Caco-2 (cell line): ENCODE measurements around the gene RAB37. TPM values are rescaled to one million over a fixed set of nuclear protein-coding genes. Genes with fewer than 3 reads are reported as not detected.

Experiments
- BruUV-seq: library from RNA; stranded (reverse); fragments of 400-500 nt; replicated peaks from 2 replicates; lab custom pipeline; 2021; lab: Mats Ljungman, UMichigan
- CTCF ChIA-PET: fragments of 300-600 bp; sonication (Branson Sonifier 250); formaldehyde crosslinking; loops from one replicate; lab custom pipeline; 2022; ENCODE audit warnings: antibody characterized with exemption; lab: Charles Lee
- POLR2A ChIA-PET: fragments of 300-600 bp; sonication (Branson Sonifier 250); formaldehyde crosslinking; loops from one replicate; lab custom pipeline; 2022; ENCODE audit warnings: antibody characterized with exemption; lab: Charles Lee
- DNase-seq, 2 experiments: peaks; one replicate each; pipeline versions ENCODE4 v3.0.0 to v3.0.0-alpha.2; 2020 to 2022
- H3K27me3 ChIP-seq: replicated peaks from 2 replicates; pipeline ENCODE4 v1.6.0; 2011; ENCODE audit warnings: low read length; ENCODE audit not compliant: control insufficient read depth, insufficient read depth
- H3K36me3 ChIP-seq: 2 replicates; pipeline ENCODE4 v1.5.1; 2011; ENCODE audit warnings: low read length; ENCODE audit not compliant: control insufficient read depth, insufficient read depth
- H3K4me1 ChIP-seq: fragments of 250-450 bp; sonication (Bioruptor Pico); 2 replicates; pipeline ENCODE4 v1.5.1; 2020; ENCODE audit warnings: mild to moderate bottlenecking
- H3K4me3 ChIP-seq: 2 replicates; pipeline ENCODE4 v1.5.1; 2011; ENCODE audit warnings: low read depth, mild to moderate bottlenecking, control low read depth, low read length
- H3K9me3 ChIP-seq: fragments of 250-450 bp; sonication (Bioruptor Pico); 2 replicates; pipeline ENCODE4 v1.5.1; 2020; ENCODE audit warnings: mild to moderate bottlenecking, moderate library complexity
- H3K27ac Mint-ChIP-seq: one replicate; pipeline ENCODE4 v1.8.0; 2022; ENCODE audit warnings: mixed read lengths; ENCODE audit not compliant: unreplicated experiment
- H3K27me3 Mint-ChIP-seq: one replicate; pipeline ENCODE4 v1.8.0; 2022; ENCODE audit warnings: mixed read lengths; ENCODE audit not compliant: insufficient read depth, unreplicated experiment
- H3K36me3 Mint-ChIP-seq: one replicate; pipeline ENCODE4 v1.8.0; 2022; ENCODE audit warnings: mild to moderate bottlenecking, mixed read lengths; ENCODE audit not compliant: insufficient read depth, unreplicated experiment
- H3K4me1 Mint-ChIP-seq: one replicate; pipeline ENCODE4 v1.8.0; 2022; ENCODE audit warnings: low read depth, mixed read lengths; ENCODE audit not compliant: unreplicated experiment
- H3K4me3 Mint-ChIP-seq: one replicate; pipeline ENCODE4 v1.8.0; 2022; ENCODE audit warnings: mild to moderate bottlenecking, moderate library complexity, mixed read lengths; ENCODE audit not compliant: unreplicated experiment
- H3K9me3 Mint-ChIP-seq: one replicate; pipeline ENCODE4 v1.8.0; 2022; ENCODE audit warnings: mixed read lengths; ENCODE audit not compliant: unreplicated experiment
- intact Hi-C: fragments of 100-400 bp; cut with micrococcal nuclease; formaldehyde crosslinking; loops from one replicate; pipeline ENCODE4 v1.10.0; 2022; ENCODE audit not compliant: unreplicated experiment
- total RNA-seq: library from RNA; stranded (reverse); gene quantifications from 2 replicates; pipeline ENCODE4 v1.2.3, GENCODE V29; 2022
- TF ChIP-seq, protein P1 (sequence below), 2 experiments: fragments of 200-600 bp in 1 of 2; IDR thresholded peaks; 1 replicate in 1 of 2; 2 replicates in 1 of 2; pipeline versions ENCODE4 v1.5.1 to v1.8.0; 2011 to 2022; ENCODE audit warnings: antibody characterized with exemption in 1 of 2, control low read depth in 1 of 2, inconsistent platforms in 1 of 2, low read depth in 1 of 2, low read length in 1 of 2, mild to moderate bottlenecking in 1 of 2, moderate library complexity in 1 of 2; ENCODE audit not compliant: insufficient read depth in 1 of 2, severe bottlenecking in 1 of 2, unreplicated experiment in 1 of 2

Gene RAB37
- total RNA-seq, 1 experiment from 2014 or later, result 12.3 TPM

DNA sequence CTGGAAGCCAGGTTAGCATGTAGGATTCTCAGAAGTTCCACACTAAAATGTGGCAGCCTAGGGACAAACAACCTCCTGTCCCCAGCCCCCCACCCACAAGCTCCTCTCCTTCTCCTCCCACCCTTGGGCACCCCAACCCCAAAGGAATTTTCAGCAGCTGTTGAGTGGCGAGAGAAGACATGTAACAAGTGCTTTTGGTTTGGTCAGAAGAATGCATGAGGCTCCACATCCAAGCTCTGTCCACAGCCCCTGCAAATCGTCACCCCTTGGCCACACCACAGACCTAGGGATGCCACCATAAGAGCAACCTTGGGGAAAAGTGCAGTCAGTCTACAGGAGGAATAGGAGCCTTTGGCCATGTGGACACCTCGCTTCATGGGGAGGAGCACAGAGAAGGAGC is 11.9 kb upstream of the RAB37 start:
- ChIA-PET CTCF (interaction anchor here (0.6 to 1.0 kb wide), 2 partner anchors 11 to 12 kb away, joined by 5 read pairs; partner anchors contain the start of gene RAB37), POLR2A (no interaction called here)
- H3K9me3 Mint-ChIP-seq, result no peaks in the 10 kb centered on the region
- H3K27me3 Mint-ChIP-seq, result no peaks in the 10 kb centered on the region
- peaks cover 6% of the 10 kb centered on the region for H3K4me1 Mint-ChIP-seq
- DNase-seq, result no peak
- Histone ChIP-seq H3K4me3 (no peak overlapping the region), H3K4me1 (peaks cover under 1% of the 10 kb centered on the region; the same call in 1 of the 2 replicates), H3K27me3 (no peaks in the 10 kb centered on the region), H3K9me3 (0 out of 2 replicates have a peak, but pooled peaks cover 3% of the 10 kb centered on the region), H3K36me3 (no peaks in the 10 kb centered on the region)
- no TSS peak for BruUV-seq
- H3K27ac Mint-ChIP-seq, result no peak overlapping the region
- TF ChIP-seq, protein P1, sequence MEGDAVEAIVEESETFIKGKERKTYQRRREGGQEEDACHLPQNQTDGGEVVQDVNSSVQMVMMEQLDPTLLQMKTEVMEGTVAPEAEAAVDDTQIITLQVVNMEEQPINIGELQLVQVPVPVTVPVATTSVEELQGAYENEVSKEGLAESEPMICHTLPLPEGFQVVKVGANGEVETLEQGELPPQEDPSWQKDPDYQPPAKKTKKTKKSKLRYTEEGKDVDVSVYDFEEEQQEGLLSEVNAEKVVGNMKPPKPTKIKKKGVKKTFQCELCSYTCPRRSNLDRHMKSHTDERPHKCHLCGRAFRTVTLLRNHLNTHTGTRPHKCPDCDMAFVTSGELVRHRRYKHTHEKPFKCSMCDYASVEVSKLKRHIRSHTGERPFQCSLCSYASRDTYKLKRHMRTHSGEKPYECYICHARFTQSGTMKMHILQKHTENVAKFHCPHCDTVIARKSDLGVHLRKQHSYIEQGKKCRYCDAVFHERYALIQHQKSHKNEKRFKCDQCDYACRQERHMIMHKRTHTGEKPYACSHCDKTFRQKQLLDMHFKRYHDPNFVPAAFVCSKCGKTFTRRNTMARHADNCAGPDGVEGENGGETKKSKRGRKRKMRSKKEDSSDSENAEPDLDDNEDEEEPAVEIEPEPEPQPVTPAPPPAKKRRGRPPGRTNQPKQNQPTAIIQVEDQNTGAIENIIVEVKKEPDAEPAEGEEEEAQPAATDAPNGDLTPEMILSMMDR (IDR thresholded peaks at IDR 0.05; ENCODE audit: insufficient read depth in 1 of 2, low read depth in 1 of 2, low read length in 1 of 2, severe bottlenecking in 1 of 2, unreplicated experiment in 1 of 2), result no peak
- no peak overlapping the region for H3K4me3 Mint-ChIP-seq
- H3K36me3 Mint-ChIP-seq, result no peaks in the 10 kb centered on the region
- intact Hi-C loops, result no loop called here

DNA sequence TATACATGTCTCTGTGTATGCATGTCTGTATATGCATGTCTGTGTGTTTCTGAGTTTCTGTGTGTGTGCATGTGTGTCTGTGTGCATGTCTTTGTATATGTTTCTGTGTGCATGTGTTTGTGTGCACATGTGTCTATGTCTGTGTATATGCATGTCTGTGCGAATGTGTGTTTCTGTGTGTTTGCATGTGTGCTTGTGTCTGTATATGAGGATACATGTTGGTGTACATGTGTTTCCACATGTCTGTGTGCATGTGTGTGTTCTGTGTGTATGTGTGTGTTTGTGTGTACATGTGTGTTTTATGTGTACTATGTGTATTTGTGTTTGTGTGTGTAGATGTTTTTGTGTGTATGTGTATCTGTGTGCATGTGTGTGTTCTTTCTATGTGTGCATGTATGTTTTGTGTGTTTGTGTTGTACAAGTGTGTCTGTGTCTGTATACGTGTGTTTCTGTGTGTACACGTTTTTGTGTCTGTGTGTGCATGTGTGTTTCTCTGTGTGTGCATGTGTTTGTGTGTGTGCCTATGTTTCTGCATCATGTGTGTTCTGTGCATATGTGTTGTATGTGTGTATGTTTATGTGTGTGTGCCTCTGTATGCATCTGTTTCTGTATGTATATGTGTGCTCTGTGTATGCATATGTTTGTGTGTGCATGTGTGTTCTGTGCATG is 8.9 kb upstream of the RAB37 start:
- H3K4me3 ChIP-seq, result no peak overlapping the region
- TF ChIP-seq, protein P1 (IDR thresholded peaks at IDR 0.05; ENCODE audit: insufficient read depth in 1 of 2, low read depth in 1 of 2, low read length in 1 of 2, severe bottlenecking in 1 of 2, unreplicated experiment in 1 of 2), result no peak
- H3K4me1 Mint-ChIP-seq, result peaks cover 6% of the 10 kb centered on the region
- no peaks in the 10 kb centered on the region for H3K27me3 Mint-ChIP-seq
- POLR2A ChIA-PET, result no interaction called here
- H3K9me3 ChIP-seq, result 0 out of 2 replicates have a peak, but pooled peaks cover 3% of the 10 kb centered on the region
- no peaks in the 10 kb centered on the region for H3K9me3 Mint-ChIP-seq
- no peaks in the 10 kb centered on the region for H3K36me3 Mint-ChIP-seq
- no peak overlapping the region for H3K27ac Mint-ChIP-seq
- CTCF ChIA-PET, result no interaction called here
- H3K27me3 ChIP-seq, result no peaks in the 10 kb centered on the region
- intact Hi-C loops, result no loop called here
- no peaks in the 10 kb centered on the region for H3K4me1 ChIP-seq
- no peak overlapping the region for H3K4me3 Mint-ChIP-seq
- H3K36me3 ChIP-seq, result no peaks in the 10 kb centered on the region
- no peak for DNase-seq
- BruUV-seq, result no TSS peak

GRCh38 chr17:74728702-74729075 is 8.4 kb upstream of the RAB37 start:
- 0 out of 2 replicates have a peak, but pooled peaks cover 3% of the 10 kb centered on the region for H3K9me3 ChIP-seq
- no peak for DNase-seq
- CTCF ChIA-PET, result no interaction called here
- no peak overlapping the region for H3K4me3 Mint-ChIP-seq
- H3K4me1 ChIP-seq, result no peaks in the 10 kb centered on the region
- no peaks in the 10 kb centered on the region for H3K36me3 Mint-ChIP-seq
- intact Hi-C loops, result no loop called here
- no peak overlapping the region for H3K27ac Mint-ChIP-seq
- H3K4me3 ChIP-seq, result no peak overlapping the region
- POLR2A ChIA-PET, result no interaction called here
- TF ChIP-seq, protein P1 (IDR thresholded peaks at IDR 0.05; ENCODE audit: insufficient read depth in 1 of 2, low read depth in 1 of 2, low read length in 1 of 2, severe bottlenecking in 1 of 2, unreplicated experiment in 1 of 2), result no peak
- BruUV-seq, result no TSS peak
- no peaks in the 10 kb centered on the region for H3K36me3 ChIP-seq
- peaks cover 6% of the 10 kb centered on the region for H3K4me1 Mint-ChIP-seq
- H3K9me3 Mint-ChIP-seq, result no peaks in the 10 kb centered on the region
- H3K27me3 ChIP-seq, result no peaks in the 10 kb centered on the region
- no peaks in the 10 kb centered on the region for H3K27me3 Mint-ChIP-seq
